NCI-H128 (cell line): Measurements from ENCODE around the gene STK32C.
"Not testable (repeated sequence)": the region's sequence is repeated elsewhere in the genome, so short reads cannot be mapped to it uniquely, and the experiment has no call there.

Experiments used
- DNase-seq: peaks from one replicate; lab custom pipeline; 2025; ENCODE audit not compliant: unreplicated experiment; lab: John Stamatoyannopoulos, UW

STK32C gene

GRCh38 chr10:132269266-132270230 is 38.2 kb downstream of the STK32C start:
- DNase-seq = no peak

DNA sequence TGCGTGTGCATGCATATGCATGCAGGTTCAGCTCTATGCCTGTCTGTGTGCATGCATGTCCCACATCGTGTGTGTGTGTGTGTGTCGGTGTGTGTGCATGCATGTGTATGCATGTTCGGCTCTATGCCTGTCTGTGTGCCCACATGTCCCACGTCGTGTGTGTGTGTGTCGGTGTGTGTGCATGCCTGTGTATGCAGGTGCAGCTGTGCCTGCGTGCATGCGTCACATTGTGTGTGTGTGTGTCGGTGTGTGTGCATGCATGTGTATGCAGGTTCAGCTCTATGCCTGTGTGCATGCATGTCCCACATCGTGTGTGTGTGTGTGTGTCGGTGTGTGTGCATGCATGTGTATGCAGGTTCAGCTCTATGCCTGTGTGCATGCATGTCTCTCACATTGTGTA is 39.8 kb downstream of the STK32C start:
- not testable (repeated sequence) for DNase-seq

DNA sequence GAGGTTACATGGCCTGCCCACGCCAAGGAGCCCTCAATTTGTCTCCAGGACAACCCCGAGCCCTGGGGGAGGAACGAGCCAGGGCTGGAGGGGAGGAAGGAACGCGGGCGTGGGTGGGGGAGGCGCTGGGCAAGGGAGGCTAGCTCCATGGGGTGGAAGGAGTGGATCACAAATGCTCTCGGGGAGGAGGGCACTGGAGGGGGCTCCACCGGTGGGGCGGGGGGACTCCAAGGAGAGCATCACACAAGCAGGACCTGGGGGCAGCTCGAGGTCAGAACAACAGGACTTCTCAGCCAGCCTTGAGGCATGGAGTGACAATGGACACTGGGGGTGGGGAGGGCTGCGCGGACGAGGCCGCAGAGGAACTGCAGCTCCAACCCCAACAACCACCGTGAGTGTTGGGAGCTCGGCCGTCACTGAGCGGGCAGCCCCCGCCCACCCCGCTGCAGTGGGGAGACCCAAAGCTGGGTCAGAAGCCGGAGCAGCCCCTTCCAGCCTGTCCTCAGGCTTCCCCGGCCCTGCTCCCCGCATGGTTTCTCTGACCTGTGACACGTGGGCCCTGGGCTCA is 41.1 kb downstream of the STK32C start:
- DNase-seq = no peak

DNA sequence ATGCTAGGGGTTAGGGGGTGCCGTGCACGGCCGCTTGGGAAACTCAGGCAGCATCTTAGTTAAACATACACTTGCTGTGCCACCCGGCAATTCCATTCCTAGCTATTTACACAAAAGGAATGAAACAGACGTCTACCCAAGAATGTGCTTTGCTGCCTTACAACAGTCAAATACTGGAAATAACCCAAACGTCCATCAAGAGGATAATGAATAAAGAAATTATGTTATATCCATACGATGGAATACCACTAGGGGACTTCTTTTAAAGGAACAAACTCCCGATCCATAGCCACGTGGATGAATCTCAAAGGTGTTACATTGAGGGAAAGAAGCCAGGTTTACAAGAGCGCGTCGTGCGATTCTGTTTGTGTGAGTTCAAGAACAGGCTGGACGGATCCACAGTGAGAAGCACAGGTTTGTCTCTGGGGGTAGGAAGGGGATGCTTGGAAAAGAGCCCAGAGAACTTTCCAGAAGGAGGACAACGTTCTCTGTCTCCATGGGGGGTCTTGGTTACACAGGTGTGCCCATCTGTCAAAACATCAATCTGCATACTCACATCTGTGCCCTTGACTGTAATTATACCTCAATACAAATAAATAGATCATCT is 41.8 kb downstream of the STK32C start:
- peak; percentile 2 for DNase-seq

- DNase-seq = no peak
Measured at GRCh38 chr10:132264966-132265889, 42.5 kb downstream of the STK32C start.

DNA sequence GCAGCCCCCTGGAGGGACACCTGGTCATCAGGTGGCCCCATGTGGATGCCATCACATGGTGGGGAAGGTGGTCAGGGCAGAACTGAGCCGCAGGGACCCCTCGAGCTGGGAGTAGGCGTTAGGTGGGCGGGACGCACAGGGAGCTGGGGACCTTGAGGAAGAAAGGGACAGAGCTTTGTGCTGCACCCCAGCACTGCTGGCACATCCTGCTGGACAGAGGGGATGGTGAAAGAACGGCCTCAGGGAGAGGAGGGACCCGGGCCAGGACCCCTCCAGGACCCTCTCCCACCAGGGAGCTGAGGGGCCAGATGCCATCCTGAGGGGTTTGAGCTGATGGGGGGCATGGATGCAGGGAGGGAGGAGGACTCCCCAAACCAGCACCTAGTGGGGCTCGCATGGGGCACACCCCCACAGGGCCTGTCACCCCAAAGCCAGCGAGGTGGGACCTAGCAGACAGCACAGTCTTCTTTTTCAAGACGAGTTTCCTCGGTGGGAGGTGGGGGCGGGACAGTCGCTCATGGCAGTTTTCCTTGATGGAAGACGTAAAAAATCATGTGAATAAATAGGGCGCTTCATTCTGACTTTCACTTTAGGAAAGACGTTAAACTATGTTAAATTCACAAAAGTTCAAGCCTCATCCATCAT is 43.3 kb downstream of the STK32C start:
- no peak for DNase-seq

DNA sequence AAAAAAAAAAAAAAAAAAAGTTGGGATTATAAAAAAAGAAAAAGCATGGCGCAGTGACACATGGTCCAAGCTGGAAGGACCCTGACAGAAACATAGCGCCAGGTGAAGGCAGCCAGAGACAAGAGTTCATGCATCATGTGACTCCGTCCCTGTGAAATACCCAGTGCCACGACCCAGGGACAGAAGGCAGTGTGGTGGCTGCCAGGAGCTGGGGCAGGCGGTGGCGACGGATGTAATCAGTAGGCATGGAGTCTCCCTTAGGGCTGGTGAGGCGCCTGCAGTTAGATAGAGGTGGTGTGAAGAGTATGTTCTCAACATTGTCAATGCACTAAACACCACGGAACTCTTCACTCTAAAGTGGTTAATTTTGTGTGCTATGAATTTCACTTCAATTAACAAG is 43.9 kb downstream of the STK32C start:
- DNase-seq = no peak

DNA sequence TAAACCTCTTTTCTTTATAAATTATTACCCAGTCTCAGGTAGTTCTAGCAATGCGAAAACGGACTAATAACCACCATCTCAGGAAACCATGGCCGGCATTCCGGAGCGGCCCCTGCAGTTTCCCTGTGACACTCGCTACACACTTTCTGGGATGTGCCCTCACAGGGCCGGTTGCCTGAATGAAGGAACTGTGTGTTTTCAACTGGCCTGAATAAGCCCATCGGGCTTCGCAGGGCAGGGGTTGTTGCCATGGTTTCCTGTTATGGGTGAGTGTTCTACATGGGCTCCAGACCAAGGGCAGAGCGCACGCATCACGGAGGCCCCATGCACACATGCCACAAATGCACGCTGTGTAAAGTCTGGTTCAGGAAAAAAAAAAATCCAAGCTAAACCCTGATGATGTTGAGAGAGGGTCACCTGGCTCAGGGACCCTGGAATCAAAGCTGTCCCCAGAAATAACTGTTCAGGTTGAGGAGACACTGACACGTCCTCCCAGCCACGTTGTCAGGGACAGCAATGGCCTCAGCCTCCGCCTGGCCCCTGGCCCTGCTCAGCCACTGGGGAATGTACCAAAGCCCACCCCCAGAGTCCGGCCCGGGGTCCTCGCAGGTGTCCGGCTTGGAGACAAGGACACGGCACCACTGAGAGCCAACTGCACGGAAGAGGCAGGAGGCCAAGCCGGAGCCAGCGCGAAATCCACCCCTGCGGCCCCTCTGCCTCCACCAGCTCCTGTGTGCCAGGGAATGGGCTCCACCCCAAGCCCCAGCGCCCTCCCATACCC is 47.9 kb downstream of the STK32C start:
- no peak for DNase-seq

- DNase-seq = no peak
Measured at GRCh38 chr10:132258423-132258822, 49.3 kb downstream of the STK32C start.

- no peak for DNase-seq
Measured at GRCh38 chr10:132257907-132258306, 49.8 kb downstream of the STK32C start.

- no peak for DNase-seq
Measured at GRCh38 chr10:132257271-132257670, 50.5 kb downstream of the STK32C start.

GRCh38 chr10:132256866-132257265 is 50.9 kb downstream of the STK32C start:
- DNase-seq = no peak

DNA sequence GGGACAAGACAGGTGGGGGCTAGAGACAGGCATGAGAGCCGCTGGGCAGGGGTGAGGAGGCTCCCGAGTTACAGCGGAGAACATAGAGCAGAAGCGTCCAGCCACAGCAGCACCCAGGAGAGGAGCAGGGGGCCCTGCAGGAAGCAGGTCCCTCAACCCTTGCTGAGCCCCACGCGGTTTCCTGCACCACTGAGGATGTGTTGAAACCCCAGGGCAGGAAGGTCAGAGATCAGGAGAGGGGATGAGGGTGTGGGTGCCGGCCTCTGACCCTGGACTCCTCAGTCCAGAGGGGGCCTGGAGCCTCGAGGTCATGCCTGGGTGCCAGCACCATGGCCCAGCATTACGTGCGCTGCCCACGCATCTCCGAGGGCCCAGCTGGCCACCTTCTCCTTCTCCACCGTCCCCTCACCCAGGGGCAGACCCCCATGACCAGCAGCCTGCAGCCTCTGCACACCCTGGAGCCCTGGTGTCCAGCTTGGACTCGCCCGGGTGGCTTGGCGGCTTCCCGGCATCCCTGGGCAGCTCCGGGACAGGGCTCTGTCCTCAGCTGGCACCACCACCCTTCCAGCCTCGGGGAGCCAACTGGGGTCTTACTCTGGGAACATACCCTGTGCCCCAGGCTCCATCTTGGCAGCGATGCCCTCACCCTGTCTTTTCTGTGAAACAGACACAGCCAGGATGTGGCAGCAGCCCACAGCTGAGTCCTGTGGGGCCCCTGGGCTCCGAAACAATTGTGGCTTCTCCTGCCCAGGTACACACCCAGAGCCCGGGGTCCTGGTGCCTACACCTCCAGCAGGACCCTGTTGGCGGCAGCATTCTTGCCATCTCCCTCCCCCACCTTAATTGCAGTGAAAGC is 52.0 kb downstream of the STK32C start:
- DNase-seq = no peak

- DNase-seq = no peak
Measured at GRCh38 chr10:132254841-132255240, 52.9 kb downstream of the STK32C start.

- DNase-seq = no peak
Measured at GRCh38 chr10:132253092-132253687, 54.6 kb downstream of the STK32C start.

- DNase-seq = no peak
Measured at GRCh38 chr10:132252412-132252811, 55.3 kb downstream of the STK32C start.

DNA sequence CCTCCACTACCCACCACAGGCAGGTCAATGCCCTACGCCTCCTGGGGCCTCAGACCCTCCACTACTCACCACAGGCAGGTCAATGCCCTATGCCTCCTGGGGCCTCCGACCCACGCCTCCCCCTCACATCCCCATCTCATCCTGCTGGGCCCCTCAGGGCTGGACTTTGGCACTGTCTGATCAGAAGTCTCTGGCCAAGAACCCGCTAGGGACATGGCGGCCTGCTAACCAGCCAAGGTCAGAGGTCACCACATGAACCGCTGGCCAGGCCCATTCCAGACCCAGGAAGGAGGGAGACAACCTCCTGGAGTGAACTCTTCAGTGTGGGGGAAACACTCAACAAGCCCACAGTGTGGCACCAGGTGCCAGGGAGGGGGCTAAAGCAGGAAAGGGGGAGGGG is 55.8 kb downstream of the STK32C start:
- no peak for DNase-seq
